ENCODE results near the gene EEPD1. TPM values are rescaled to one million over a fixed set of nuclear protein-coding genes. Genes with fewer than 3 reads are reported as not detected.
A peak's percentile ranks its signal among the peaks of the same experiment; 100 is the strongest.

EEPD1 gene
- polyA plus RNA-seq, 2 donors: 5.5 to 14.5 TPM

DNA sequence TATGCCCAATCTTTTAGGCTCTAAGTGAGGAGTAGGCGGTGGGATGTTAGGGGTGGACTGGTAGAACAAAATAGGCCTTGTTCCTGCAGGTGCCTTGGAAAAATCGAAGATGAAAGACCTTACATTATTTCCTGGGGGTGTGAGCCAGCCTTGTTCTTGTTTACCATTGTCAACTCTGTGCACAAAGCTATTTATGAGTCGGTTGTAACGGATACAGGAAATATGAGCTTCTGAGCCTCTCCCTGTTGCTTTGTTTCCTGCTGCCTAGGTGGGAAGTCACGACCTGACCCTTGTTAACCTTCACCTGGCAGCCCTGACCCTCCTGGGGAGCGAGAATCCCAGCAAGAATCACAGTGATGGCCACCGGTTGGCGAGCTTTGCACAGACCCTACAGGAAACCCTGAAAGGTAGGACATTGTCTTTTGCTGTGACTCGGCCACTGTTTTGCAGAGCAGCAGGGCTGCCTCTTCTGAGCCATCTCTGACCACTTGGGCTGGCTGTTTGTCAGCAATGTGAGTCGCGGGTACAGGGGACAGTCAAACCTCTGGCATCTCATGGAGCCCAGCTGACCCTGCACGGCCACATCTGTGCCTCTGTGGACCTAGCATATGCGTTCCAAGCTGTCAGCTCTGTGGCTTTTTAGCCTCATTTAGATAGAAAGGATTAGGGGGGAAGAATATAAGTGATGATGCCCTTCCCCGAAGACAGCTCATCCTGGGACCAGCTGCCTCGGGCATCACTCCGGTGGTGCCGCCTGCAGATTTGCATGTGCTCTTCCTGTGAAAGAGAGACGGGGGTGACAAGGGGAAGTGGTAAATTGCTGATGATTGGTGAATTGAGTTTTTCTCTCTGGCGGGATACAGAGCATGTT, 134.6 kb downstream of the EEPD1 start:
- WGBS, 2 donors: 61 to 65% methylated on average over 19 of the region's 19 CpGs
- H3K4me1 ChIP-seq (ENCODE audit: control insufficient read depth in 2 of 2, insufficient read depth in 2 of 2, low read length in 1 of 2): peaks cover 0 to 7% of the 10 kb centered on the region in 2 donors
- peak overlapping the region; percentile 4 to 45 for H3K27ac ChIP-seq (ENCODE audit: low read depth in 2 of 2, low read length in 1 of 2)
- peaks cover 0 to 2% of the 10 kb centered on the region in 2 donors for H3K36me3 ChIP-seq (ENCODE audit: control insufficient read depth in 2 of 2, insufficient read depth in 2 of 2, low read length in 1 of 2)
- no peaks in the 10 kb centered on the region for H3K9me3 ChIP-seq (ENCODE audit: control insufficient read depth in 2 of 2, insufficient read depth in 1 of 2, low read depth in 1 of 2, low read length in 1 of 2)
- no peaks in the 10 kb centered on the region for H3K27me3 ChIP-seq (ENCODE audit: control insufficient read depth in 1 of 2, insufficient read depth in 2 of 2, low read length in 2 of 2)
- H3K4me3 ChIP-seq (ENCODE audit: low read depth in 1 of 2, low read length in 2 of 2): no peak overlapping the region

GRCh38 chr7:36288501-36288900, 135.4 kb downstream of the EEPD1 start:
- 98% methylated on average over 5 of the region's 5 CpGs for WGBS, 2 donors
- Histone ChIP-seq H3K4me3 (ENCODE audit: low read depth in 1 of 2, low read length in 2 of 2) (no peak overlapping the region), H3K36me3 (ENCODE audit: control insufficient read depth in 2 of 2, insufficient read depth in 2 of 2, low read length in 1 of 2) (peaks cover 0 to 2% of the 10 kb centered on the region in 2 donors), H3K27me3 (ENCODE audit: control insufficient read depth in 1 of 2, insufficient read depth in 2 of 2, low read length in 2 of 2) (no peaks in the 10 kb centered on the region), H3K4me1 (ENCODE audit: control insufficient read depth in 2 of 2, insufficient read depth in 2 of 2, low read length in 1 of 2) (peaks cover 0 to 7% of the 10 kb centered on the region in 2 donors), H3K27ac (ENCODE audit: low read depth in 2 of 2, low read length in 1 of 2) (no peak overlapping the region), H3K9me3 (ENCODE audit: control insufficient read depth in 2 of 2, insufficient read depth in 1 of 2, low read depth in 1 of 2, low read length in 1 of 2) (no peaks in the 10 kb centered on the region)

DNA sequence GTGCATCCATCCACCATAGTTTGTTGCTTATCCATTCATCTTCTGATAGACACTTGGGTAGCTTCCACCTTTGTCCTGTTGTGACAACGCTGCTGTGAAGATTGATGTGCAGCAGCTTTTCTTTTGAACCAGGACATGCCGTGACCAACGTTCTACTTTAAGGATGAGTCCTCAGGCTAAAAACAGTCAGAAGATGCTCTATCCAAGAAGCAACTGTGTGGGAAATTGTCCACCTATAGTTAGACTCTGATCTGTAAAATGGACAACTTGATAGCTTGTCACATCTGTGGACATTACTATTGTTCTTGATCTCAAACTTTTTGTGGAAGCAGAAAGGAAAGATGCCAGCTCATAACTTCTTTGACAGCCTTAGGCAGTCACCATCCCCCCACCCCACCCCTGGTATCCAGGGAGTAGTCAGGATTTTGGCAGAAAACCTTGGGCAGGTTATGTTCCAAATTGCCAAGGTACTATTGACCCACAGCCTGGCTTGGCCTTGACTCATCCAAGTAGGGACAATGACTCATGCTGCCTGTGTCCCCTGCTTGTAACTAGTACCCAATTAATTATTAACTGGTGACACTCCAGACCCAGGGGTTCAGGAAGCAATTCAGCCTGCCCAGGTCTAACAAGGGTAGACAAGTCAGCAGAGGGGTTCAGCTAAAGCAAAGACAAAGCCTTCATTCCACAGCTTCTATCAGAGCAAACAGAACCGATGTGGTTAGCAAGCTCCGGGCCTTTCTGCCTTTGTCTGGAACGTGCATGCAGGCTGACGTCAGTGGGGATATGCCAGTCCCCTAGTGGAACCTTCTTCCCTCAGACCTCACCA, 137.0 kb downstream of the EEPD1 start:
- WGBS, 2 donors: 45 to 46% methylated on average over 7 of the region's 7 CpGs
- no peaks in the 10 kb centered on the region for H3K9me3 ChIP-seq (ENCODE audit: control insufficient read depth in 2 of 2, insufficient read depth in 1 of 2, low read depth in 1 of 2, low read length in 1 of 2)
- H3K4me1 ChIP-seq (ENCODE audit: control insufficient read depth in 2 of 2, insufficient read depth in 2 of 2, low read length in 1 of 2): peaks cover 0 to 7% of the 10 kb centered on the region in 2 donors
- peak overlapping the region in 1 of 2 donors; percentile 36 for H3K27ac ChIP-seq (ENCODE audit: low read depth in 2 of 2, low read length in 1 of 2)
- H3K36me3 ChIP-seq (ENCODE audit: control insufficient read depth in 2 of 2, insufficient read depth in 2 of 2, low read length in 1 of 2): peaks cover 0 to 2% of the 10 kb centered on the region in 2 donors
- no peaks in the 10 kb centered on the region for H3K27me3 ChIP-seq (ENCODE audit: control insufficient read depth in 1 of 2, insufficient read depth in 2 of 2, low read length in 2 of 2)
- no peak overlapping the region for H3K4me3 ChIP-seq (ENCODE audit: low read depth in 1 of 2, low read length in 2 of 2)

- H3K4me3 ChIP-seq (ENCODE audit: low read depth in 1 of 2, low read length in 2 of 2): peak overlapping the region in 1 of 2 donors; percentile 28
- no peaks in the 10 kb centered on the region for H3K27me3 ChIP-seq (ENCODE audit: control insufficient read depth in 1 of 2, insufficient read depth in 2 of 2, low read length in 2 of 2)
Observed at GRCh38 chr7:36291387-36292316, 138.6 kb downstream of the EEPD1 start.

DNA sequence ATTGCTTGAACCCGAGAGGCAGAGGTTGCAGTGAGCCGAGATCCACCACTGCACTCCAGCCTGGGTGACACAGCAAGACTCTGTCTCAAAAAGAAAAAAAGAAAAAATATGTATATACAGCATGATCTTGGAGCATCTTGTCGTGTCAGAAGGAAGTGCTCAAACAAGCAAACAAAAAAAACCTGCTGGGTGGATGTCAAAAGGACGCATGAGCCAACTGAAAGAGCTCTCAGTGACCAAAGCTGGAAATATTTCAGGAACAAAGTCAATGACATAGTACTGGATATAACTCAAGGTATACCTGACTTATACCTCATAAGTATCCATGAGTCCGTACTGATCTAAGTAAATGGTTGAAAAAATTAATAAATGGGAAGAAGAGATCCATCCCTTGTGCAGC, 142.0 kb downstream of the EEPD1 start:
- H3K4me3 ChIP-seq (ENCODE audit: low read depth in 1 of 2, low read length in 2 of 2): no peak overlapping the region
- H3K9me3 ChIP-seq (ENCODE audit: control insufficient read depth in 2 of 2, insufficient read depth in 1 of 2, low read depth in 1 of 2, low read length in 1 of 2): no peaks in the 10 kb centered on the region
- no peaks in the 10 kb centered on the region for H3K4me1 ChIP-seq (ENCODE audit: control insufficient read depth in 2 of 2, insufficient read depth in 2 of 2, low read length in 1 of 2)
- H3K27ac ChIP-seq (ENCODE audit: low read depth in 2 of 2, low read length in 1 of 2): no peak overlapping the region
- WGBS, 2 donors: 64 to 83% methylated on average over 5 of the region's 5 CpGs
- no peaks in the 10 kb centered on the region for H3K36me3 ChIP-seq (ENCODE audit: control insufficient read depth in 2 of 2, insufficient read depth in 2 of 2, low read length in 1 of 2)
- no peaks in the 10 kb centered on the region for H3K27me3 ChIP-seq (ENCODE audit: control insufficient read depth in 1 of 2, insufficient read depth in 2 of 2, low read length in 2 of 2)

More at GRCh38 chr7:36291387-36292316, 138.6 kb downstream of the EEPD1 start:
- Histone ChIP-seq H3K27ac (ENCODE audit: low read depth in 2 of 2, low read length in 1 of 2) (peak overlapping the region; percentile 81), H3K4me1 (ENCODE audit: control insufficient read depth in 2 of 2, insufficient read depth in 2 of 2, low read length in 1 of 2) (peaks cover 0 to 1% of the 10 kb centered on the region in 2 donors), H3K9me3 (ENCODE audit: control insufficient read depth in 2 of 2, insufficient read depth in 1 of 2, low read depth in 1 of 2, low read length in 1 of 2) (no peaks in the 10 kb centered on the region), H3K36me3 (ENCODE audit: control insufficient read depth in 2 of 2, insufficient read depth in 2 of 2, low read length in 1 of 2) (no peaks in the 10 kb centered on the region)
- 19 to 20% methylated on average over 18 of the region's 18 CpGs for WGBS, 2 donors

- Histone ChIP-seq H3K9me3 (ENCODE audit: control insufficient read depth in 2 of 2, insufficient read depth in 1 of 2, low read depth in 1 of 2, low read length in 1 of 2) (no peaks in the 10 kb centered on the region), H3K4me3 (ENCODE audit: low read depth in 1 of 2, low read length in 2 of 2) (no peak overlapping the region), H3K4me1 (ENCODE audit: control insufficient read depth in 2 of 2, insufficient read depth in 2 of 2, low read length in 1 of 2) (no peaks in the 10 kb centered on the region), H3K27ac (ENCODE audit: low read depth in 2 of 2, low read length in 1 of 2) (no peak overlapping the region), H3K36me3 (ENCODE audit: control insufficient read depth in 2 of 2, insufficient read depth in 2 of 2, low read length in 1 of 2) (no peaks in the 10 kb centered on the region), H3K27me3 (ENCODE audit: control insufficient read depth in 1 of 2, insufficient read depth in 2 of 2, low read length in 2 of 2) (no peaks in the 10 kb centered on the region)
- WGBS, 2 donors: 88 to 97% methylated on average over 1 of the region's 1 CpG
Observed at GRCh38 chr7:36296284-36296683, 143.2 kb downstream of the EEPD1 start.

DNA sequence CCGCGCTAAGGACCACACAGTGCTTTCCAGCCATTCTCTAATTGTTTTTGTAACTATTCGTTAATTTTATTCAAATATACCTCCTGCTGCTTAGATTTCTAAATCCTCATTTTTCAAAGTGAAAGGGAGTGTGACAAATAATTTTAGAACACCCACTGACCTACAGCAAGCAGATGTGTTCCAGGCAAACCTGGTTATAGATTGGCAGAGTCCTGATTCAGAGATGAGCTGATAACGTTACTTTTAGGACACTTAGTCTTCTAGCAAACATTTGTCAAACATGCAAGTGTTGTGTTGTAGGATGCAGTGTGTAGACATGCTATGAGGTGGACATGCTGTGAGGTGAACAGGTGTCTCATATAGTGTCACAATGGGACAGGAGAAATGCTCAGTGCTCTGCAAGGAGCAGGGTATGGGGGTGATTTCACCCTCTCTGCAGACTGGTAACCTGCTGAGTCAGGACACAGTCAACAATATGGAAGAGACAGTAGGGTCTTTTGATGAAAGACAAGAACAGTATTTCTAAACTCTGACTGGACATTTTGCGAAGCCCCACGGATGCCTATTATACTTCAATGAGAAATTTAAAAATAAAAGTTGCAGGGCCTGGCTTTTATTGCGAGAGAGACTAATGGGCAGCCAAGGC, 144.4 kb downstream of the EEPD1 start:
- Histone ChIP-seq H3K36me3 (ENCODE audit: control insufficient read depth in 2 of 2, insufficient read depth in 2 of 2, low read length in 1 of 2) (no peaks in the 10 kb centered on the region), H3K9me3 (ENCODE audit: control insufficient read depth in 2 of 2, insufficient read depth in 1 of 2, low read depth in 1 of 2, low read length in 1 of 2) (no peaks in the 10 kb centered on the region), H3K27me3 (ENCODE audit: control insufficient read depth in 1 of 2, insufficient read depth in 2 of 2, low read length in 2 of 2) (no peaks in the 10 kb centered on the region), H3K4me1 (ENCODE audit: control insufficient read depth in 2 of 2, insufficient read depth in 2 of 2, low read length in 1 of 2) (peaks cover 1 to 5% of the 10 kb centered on the region in 2 donors), H3K4me3 (ENCODE audit: low read depth in 1 of 2, low read length in 2 of 2) (no peak overlapping the region), H3K27ac (ENCODE audit: low read depth in 2 of 2, low read length in 1 of 2) (no peak overlapping the region)
- 94 to 96% methylated on average over 7 of the region's 7 CpGs for WGBS, 2 donors

DNA sequence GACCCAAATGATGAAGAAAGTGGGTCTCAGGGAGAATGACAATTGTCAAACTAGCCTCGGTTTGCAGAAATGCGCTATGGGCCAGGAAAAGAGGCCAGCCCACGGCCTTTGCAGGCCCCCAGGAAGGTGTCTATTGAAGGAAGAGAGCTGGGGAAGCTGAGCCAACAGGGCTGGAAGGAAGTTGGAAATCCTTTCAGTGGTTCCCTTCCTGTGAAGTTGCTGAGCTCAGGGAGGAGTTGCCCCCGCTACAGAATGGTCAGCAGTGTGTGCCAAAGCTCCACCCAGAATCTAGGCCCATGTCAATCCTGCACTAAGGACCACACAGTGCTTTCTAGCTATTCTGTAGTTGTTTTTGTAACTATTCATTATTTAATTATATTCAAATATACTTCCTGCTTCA, 145.1 kb downstream of the EEPD1 start:
- Histone ChIP-seq H3K4me3 (ENCODE audit: low read depth in 1 of 2, low read length in 2 of 2) (no peak overlapping the region), H3K27me3 (ENCODE audit: control insufficient read depth in 1 of 2, insufficient read depth in 2 of 2, low read length in 2 of 2) (no peaks in the 10 kb centered on the region), H3K4me1 (ENCODE audit: control insufficient read depth in 2 of 2, insufficient read depth in 2 of 2, low read length in 1 of 2) (peaks cover 2 to 6% of the 10 kb centered on the region in 2 donors), H3K9me3 (ENCODE audit: control insufficient read depth in 2 of 2, insufficient read depth in 1 of 2, low read depth in 1 of 2, low read length in 1 of 2) (no peaks in the 10 kb centered on the region), H3K36me3 (ENCODE audit: control insufficient read depth in 2 of 2, insufficient read depth in 2 of 2, low read length in 1 of 2) (no peaks in the 10 kb centered on the region), H3K27ac (ENCODE audit: low read depth in 2 of 2, low read length in 1 of 2) (no peak overlapping the region)
- 79 to 84% methylated on average over 4 of the region's 4 CpGs for WGBS, 2 donors
